Peyer's patch (tissue), 4 donors: ENCODE results near the gene MISP. TPM values are rescaled to one million over a fixed set of nuclear protein-coding genes. Genes with fewer than 3 reads are reported as not detected.
A peak's percentile ranks its signal among the peaks of the same experiment; 100 is the strongest.

Experiments
- DNase-seq, 3 donors: peaks; one replicate each; pipeline ENCODE4 v3.0.0-alpha.2; 2017 to 2019
- H3K27ac ChIP-seq, 4 donors: fragments of 200-600 bp; sonication (generic); one replicate each; pipeline ENCODE4 v1.5.1; 2016 to 2019
- H3K27me3 ChIP-seq, 2 donors: fragments of 200-600 bp; sonication (generic); one replicate each; pipeline ENCODE4 v1.5.1; 2019
- H3K36me3 ChIP-seq, 3 donors: fragments of 200-600 bp; sonication (generic); one replicate each; pipeline ENCODE4 v1.5.1; 2016 to 2019
- H3K4me1 ChIP-seq, 4 donors: fragments of 200-600 bp; sonication (generic); one replicate each; pipeline ENCODE4 v1.5.1; 2016 to 2019
- H3K4me3 ChIP-seq, 4 donors: fragments of 200-600 bp; sonication (generic); 1 replicate in 3 of 4; 2 replicates in 1 of 4; pipeline ENCODE4 v1.5.1; 2016 to 2019; ENCODE audit warnings: mild to moderate bottlenecking in 1 of 4
- H3K9me3 ChIP-seq, 4 donors: fragments of 200-600 bp; sonication (generic); one replicate each; pipeline ENCODE4 v1.5.1; 2016 to 2019; ENCODE audit warnings: mild to moderate bottlenecking in 1 of 4
- POLR2A ChIP-seq, 2 donors: fragments of 450-650 bp; IDR thresholded peaks; one replicate each; pipeline ENCODE4 v1.5.1; 2017; ENCODE audit warnings: antibody characterized with exemption in 2 of 2, mild to moderate bottlenecking in 2 of 2, moderate library complexity in 2 of 2
- total RNA-seq, 4 donors: library from RNA; depleted of rRNA; stranded (reverse); fragments of >200 nt; gene quantifications; one replicate each; pipeline ENCODE4 v1.1.0, GENCODE V29; 2016
- TF ChIP-seq, protein P1 (sequence below), 6 experiments: fragments of 450-650 bp in 4 of 6; fragments of 200-600 bp in 2 of 6; sonication (generic) in 1 of 6; IDR thresholded peaks; one replicate each; pipeline ENCODE4 v1.5.1; 2017 to 2019; ENCODE audit warnings: antibody characterized with exemption in 6 of 6, mild to moderate bottlenecking in 3 of 6, moderate library complexity in 1 of 6

Gene MISP
- total RNA-seq, 4 donors from 2014 or later, result 116 to 828 (median 637) TPM

DNA sequence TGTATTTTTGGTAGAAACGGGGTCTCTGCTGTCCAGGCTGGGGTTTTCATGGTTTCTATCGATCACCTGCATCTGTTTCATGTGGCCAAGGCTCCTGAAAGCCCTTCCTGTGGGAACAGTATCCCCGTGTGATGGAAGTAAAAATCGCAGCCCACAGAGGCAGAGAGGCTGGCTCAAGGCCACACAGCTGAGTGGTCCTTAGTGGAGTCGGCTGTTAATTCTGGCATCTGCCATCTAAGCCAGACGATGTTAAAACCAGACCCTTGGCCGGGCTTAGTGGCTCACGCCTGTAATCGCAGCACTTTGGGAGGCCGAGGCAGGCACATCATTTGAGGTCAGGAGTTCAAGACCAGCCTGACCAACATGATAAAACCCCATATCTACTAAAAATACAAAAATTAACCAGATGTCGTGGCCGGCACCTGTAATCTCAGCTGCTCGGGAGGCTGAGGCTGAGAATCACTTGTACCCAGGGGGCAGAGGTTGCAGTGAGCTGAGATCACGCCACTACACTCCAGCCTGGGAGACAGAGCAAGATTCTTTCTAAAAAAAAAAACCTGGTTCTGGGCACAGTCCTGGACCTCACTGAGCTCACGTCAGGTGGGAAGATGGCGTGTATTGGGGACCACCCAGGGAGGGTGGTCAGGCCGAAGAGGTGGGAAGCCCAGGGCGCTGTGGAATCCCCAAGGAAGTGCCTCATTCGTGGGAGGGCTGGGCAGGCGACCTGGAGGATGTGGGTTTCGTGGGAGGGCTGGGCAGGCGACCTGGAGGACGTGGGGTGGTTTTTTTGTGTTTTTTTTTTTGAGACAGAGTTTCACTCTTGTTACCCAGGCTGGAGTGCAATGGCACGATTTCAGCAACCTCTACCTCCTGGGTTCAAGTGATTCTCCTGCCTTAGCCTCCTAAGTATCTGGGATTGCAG is 18.5 kb upstream of the MISP start:
- H3K4me3 ChIP-seq, result no peak overlapping the region
- DNase-seq, result no peak
- TF ChIP-seq, protein P1, sequence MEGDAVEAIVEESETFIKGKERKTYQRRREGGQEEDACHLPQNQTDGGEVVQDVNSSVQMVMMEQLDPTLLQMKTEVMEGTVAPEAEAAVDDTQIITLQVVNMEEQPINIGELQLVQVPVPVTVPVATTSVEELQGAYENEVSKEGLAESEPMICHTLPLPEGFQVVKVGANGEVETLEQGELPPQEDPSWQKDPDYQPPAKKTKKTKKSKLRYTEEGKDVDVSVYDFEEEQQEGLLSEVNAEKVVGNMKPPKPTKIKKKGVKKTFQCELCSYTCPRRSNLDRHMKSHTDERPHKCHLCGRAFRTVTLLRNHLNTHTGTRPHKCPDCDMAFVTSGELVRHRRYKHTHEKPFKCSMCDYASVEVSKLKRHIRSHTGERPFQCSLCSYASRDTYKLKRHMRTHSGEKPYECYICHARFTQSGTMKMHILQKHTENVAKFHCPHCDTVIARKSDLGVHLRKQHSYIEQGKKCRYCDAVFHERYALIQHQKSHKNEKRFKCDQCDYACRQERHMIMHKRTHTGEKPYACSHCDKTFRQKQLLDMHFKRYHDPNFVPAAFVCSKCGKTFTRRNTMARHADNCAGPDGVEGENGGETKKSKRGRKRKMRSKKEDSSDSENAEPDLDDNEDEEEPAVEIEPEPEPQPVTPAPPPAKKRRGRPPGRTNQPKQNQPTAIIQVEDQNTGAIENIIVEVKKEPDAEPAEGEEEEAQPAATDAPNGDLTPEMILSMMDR (IDR thresholded peaks at IDR 0.05), result no peak
- no peak for TF ChIP-seq POLR2A (IDR thresholded peaks at IDR 0.05)
- no peaks in the 10 kb centered on the region for H3K4me1 ChIP-seq
- no peaks in the 10 kb centered on the region for H3K9me3 ChIP-seq
- H3K27ac ChIP-seq, result no peak overlapping the region
- H3K27me3 ChIP-seq, result no peaks in the 10 kb centered on the region
- H3K36me3 ChIP-seq, result no peaks in the 10 kb centered on the region

DNA sequence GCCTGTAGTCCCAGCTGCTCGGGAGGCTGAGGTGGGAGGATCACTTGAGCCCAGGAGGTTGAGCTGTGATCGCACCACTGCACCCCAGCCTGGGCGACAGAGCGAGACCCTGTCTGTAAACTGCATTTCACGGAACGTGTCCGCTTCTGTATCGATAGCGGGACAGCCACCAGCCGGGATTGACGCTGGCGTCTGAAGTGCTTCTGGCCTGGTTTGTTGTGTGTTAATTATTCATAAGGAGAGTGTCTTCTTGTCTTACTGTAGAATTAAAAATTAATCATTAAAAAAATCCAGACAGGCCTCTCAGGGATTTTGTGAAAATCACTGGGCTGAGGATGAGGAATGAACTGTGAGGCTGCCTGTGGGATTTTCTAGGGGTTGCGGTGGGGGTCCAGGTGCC is 16.2 kb upstream of the MISP start:
- Histone ChIP-seq H3K9me3 (no peaks in the 10 kb centered on the region), H3K27me3 (no peaks in the 10 kb centered on the region), H3K4me1 (peaks cover 0 to 18% (median 0%) of the 10 kb centered on the region in 4 donors), H3K27ac (peak overlapping the region in 2 of 4 donors; percentile 5 to 42), H3K4me3 (no peak overlapping the region), H3K36me3 (no peaks in the 10 kb centered on the region)
- no peak for TF ChIP-seq POLR2A (IDR thresholded peaks at IDR 0.05)
- TF ChIP-seq, protein P1 (IDR thresholded peaks at IDR 0.05), result no peak
- no peak for DNase-seq

DNA sequence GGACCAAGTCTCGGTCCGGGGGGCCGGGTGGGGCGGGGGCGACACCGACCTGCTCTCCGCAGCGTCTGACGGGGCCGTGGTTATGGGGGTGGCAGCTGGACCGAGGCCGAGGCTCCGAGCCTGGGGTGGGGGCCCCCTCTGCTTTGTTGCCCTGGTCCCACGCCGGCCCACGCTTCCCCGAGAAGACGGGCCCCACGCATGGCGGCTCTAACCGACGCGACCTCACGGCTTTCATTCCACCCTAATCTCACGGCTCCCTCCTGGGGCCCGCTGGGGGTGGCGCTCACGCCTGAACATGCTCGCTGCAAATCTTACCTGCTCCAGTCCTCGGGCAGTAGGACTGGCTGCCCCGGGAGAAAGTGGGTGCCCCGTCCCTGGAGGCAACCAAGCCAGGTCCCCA is 14.8 kb upstream of the MISP start:
- Histone ChIP-seq H3K36me3 (no peaks in the 10 kb centered on the region), H3K4me1 (peaks cover 0 to 18% (median 0%) of the 10 kb centered on the region in 4 donors), H3K9me3 (no peaks in the 10 kb centered on the region), H3K27ac (no peak overlapping the region), H3K27me3 (no peaks in the 10 kb centered on the region), H3K4me3 (no peak overlapping the region)
- no peak for DNase-seq
- TF ChIP-seq POLR2A (IDR thresholded peaks at IDR 0.05), result no peak
- TF ChIP-seq, protein P1 (IDR thresholded peaks at IDR 0.05), result no peak

DNA sequence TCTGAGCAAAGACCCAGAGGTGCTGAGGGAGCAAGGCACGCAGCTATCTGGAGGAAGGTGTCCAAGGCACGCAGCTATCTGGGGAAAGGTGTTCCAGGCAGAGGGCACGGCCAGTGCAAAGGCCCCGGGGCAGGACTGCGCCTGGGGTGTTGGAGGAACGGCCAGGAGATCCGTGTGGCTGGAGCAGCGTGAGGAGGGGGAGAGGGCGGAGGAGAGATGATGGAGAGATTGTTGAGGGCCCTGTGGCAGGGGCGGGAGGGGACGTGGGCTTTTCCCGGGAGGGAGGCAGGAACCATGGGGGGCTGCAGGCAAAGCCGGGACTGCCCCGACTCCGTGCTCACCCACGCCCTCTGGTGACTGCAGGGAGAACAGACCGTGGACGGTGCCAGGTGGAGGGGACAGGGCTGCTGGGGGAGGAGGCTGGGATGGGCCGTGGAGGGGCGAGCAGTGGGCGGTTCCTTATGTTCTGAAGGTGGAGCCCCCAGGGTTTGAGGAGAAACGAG is 13.3 kb upstream of the MISP start:
- Histone ChIP-seq H3K27me3 (no peaks in the 10 kb centered on the region), H3K4me1 (peaks cover 0 to 20% (median under 1%) of the 10 kb centered on the region in 4 donors), H3K4me3 (no peak overlapping the region), H3K36me3 (no peaks in the 10 kb centered on the region), H3K27ac (peak overlapping the region in 3 of 4 donors; percentile 80 to 94 (median 90)), H3K9me3 (no peaks in the 10 kb centered on the region)
- peak; percentile 28 to 79 (median 67) for DNase-seq
- TF ChIP-seq, protein P1 (IDR thresholded peaks at IDR 0.05), result peak in 5 of 6 experiments; percentile 25 to 72 (median 63)
- TF ChIP-seq POLR2A (IDR thresholded peaks at IDR 0.05), result no peak

DNA sequence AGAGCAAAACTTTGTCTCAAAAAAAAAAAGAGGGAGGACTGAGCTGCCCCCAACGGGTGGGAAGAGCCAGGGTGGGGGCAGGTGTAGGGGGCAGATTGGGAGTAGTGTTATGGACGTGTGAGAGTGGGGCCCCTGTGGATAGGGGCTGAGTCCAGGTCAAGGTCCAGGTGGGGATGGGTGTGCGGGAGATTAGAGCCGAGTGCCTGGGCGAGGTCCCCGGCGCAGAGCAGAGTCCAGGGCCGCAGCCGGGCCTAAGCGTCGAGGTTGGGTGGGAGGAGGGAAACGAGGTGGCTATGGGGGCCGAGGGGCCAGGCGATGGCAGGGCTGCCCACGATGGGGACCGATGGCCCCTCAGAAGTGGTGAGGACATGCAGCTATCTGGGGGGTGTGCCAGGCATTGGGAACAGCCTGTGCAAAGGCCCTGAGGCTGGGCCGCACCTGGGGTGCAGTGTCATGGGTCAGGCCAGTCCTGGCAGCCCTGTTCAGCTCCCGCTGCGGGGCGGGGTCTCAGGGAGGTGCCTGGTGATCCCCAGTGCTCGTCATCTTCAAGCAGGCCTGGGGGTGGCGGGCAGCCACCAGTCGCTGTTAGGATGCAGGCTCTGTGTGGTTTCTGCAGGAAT is 12.3 kb upstream of the MISP start:
- no peaks in the 10 kb centered on the region for H3K9me3 ChIP-seq
- peak overlapping the region in 1 of 4 donors; percentile 14 for H3K4me3 ChIP-seq
- TF ChIP-seq, protein P1 (IDR thresholded peaks at IDR 0.05), result peak in 1 of 6 experiments; percentile 23
- peak; percentile 46 to 78 for TF ChIP-seq POLR2A (IDR thresholded peaks at IDR 0.05)
- H3K27ac ChIP-seq, result peak overlapping the region in 3 of 4 donors; percentile 80 to 94 (median 90)
- no peaks in the 10 kb centered on the region for H3K36me3 ChIP-seq
- peak in 2 of 3 donors; percentile 90 to 92 for DNase-seq
- H3K4me1 ChIP-seq, result peaks cover 0 to 27% (median 1%) of the 10 kb centered on the region in 4 donors
- no peaks in the 10 kb centered on the region for H3K27me3 ChIP-seq
